NCI-H187 (cell line): Measurements from ENCODE around the gene RAD51B.

Experiments used
- DNase-seq, 2 experiments: peaks; one replicate each; lab custom pipeline; 2025; lab: John Stamatoyannopoulos, UW

Gene RAD51B

GRCh38 chr14:68704736-68705720 is 885.4 kb downstream of the RAD51B start:
- no peak for DNase-seq

GRCh38 chr14:68705741-68706283 is 886.2 kb downstream of the RAD51B start:
- DNase-seq, result no peak

DNA sequence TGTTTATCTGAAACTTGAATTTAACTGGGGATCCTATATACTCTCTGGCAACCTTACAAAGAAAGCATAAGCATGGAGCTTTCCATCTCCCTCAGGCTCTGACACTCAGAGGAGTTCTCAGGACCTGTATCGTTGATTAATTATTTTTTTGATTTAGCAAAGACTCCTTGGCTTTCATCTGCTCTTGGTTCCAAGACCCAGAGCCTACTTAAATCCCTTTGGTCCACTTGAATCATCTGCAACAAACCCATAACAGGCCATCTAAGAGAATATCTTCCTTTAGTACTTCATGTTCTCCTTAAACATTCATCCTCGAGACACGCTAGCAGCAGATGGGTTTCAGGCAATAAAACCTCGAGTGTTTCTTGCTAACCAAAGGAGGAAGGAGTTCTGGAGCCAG is 887.9 kb downstream of the RAD51B start:
- DNase-seq, result no peak

DNA sequence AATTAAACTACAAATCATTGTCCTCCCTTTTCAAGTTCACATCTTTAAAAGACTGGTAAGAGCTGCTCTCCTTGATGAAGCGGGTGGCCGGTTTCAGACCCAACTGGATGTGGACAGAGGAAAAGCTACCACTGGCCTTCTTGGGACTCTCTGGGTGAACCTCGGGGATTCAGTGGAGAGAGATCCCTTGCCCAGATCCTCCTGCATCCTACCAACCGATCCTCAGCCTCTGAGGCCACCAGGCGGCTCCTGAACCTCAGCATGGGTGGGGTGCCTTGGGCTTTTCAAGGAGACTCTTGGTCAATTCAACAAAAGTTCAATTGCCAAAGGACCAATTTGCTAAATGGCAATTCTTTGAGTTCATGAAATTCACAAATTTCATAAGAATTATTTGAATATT is 888.8 kb downstream of the RAD51B start:
- no peak for DNase-seq

- no peak for DNase-seq
Observed at GRCh38 chr14:68709007-68709406, 889.4 kb downstream of the RAD51B start.

DNA sequence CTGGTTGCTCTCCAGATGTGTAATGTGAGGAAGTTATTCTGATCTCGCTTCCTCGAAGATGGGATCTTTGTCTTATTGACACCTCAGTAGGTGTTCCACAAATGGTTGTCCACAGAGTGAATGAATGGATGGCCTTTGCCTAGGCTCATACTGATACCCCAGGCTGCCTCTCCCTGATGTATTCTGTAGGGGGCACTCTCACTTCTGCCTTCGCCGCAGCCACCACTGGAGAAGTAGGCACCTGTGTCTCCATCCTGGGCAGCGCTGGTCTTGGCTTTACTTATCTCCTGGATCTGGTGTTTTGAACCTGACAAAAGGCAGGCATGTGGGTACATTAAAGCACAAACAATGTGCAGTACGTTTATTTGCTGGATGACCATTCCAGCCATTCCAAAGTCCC is 891.2 kb downstream of the RAD51B start:
- DNase-seq, result no peak

GRCh38 chr14:68711561-68712309 is 892.2 kb downstream of the RAD51B start:
- no peak for DNase-seq

GRCh38 chr14:68712703-68713370 is 893.3 kb downstream of the RAD51B start:
- DNase-seq, result no peak

DNA sequence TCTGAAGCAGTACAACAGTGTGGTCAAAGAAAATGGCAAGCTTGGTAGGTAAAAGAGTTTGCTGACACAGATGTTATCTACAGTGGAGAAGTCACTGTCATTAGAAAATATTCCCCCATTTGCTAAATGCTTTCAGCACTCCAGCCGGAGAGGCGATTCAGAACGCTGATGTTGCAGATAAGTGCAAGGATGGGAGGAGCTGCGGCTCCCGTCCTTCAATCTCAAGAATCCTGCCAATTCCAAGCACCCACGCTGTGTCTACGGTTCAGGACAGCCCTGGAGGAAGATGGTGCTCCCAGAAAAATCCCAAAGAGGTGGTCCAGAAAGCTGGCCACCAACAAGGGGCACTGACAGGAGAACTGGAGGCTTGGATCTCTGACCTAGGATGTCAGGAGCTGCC is 894.2 kb downstream of the RAD51B start:
- DNase-seq, result no peak

GRCh38 chr14:68714991-68715924 is 895.7 kb downstream of the RAD51B start:
- no peak for DNase-seq

- no peak for DNase-seq
Observed at GRCh38 chr14:68716698-68717097, 897.1 kb downstream of the RAD51B start.

DNA sequence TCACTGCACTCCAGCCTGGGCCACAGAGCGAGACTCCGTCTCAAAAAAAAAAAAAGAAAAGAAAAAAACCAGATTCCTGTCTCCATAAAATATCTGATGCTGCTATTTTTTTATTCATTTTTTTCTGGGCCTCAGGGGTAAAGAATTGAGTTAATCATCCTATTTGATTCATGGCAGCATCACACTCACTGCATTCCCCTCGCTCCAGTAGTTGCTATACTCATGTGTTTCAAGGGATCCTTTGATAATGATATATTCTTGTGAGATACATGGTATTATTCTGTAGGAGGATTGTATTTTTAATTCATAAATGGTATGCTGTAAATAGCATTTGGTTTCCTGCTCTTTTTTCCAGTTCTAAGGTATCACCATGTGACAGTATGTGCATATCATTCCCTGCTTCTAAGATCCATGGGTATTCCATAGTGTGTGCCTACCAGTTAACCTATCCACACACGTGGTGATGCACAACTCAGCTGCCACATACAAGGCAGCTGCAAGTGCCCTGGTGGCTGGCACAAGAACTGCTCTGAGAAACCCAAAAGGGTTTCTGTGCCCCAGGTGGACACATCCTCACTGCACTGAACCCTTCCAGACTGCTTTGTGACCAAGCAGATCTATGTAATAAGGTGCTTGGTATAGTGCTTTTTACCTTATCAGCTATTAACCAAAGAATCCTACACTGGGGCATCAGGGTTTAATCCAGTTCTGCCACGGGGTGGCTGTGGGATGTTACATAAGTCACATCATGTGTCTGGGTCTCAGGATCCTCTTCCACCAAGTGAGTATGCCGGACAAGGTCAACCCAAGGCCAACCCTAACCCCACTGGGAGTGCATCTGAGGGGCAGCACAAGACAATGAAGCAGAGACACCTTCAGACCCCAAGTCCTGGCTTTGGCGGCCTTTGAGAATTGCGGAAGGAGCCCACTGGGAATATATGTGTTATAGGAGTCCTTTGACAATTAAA is 898.7 kb downstream of the RAD51B start:
- DNase-seq, result no peak

DNA sequence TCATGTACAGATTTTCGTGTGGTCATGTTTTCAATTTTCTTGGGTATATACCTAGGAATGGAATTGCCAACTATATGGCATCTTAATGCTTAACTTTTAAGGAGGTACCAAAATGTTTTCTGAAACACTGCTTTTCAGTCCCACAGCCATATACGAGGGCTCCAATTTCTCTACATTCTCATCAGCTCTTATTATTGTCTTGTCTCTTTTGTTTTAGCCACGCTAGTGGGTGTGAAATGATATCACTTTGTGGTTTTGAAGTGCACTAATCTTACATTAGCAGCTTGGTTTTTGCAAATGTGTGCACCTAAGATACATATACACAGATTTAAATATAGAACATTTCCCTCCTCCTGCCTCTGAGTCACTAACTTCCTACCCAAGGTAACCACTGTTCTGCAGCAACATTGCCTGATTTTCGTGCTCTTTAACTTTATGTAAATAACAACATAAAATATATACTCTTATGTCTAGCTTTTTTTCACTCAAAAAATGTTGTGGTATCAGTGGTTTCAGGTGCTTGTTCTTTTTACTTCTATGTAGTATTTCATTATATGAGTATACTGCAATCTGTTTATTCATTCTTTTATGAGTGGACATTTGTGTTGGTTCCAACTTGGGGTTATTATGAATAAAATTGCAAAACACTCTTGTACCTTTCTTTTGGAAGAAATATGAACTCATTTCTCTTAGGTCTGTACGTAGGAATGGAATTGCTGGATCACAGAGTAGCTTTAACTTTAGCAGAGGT is 900.2 kb downstream of the RAD51B start:
- DNase-seq, result no peak

DNA sequence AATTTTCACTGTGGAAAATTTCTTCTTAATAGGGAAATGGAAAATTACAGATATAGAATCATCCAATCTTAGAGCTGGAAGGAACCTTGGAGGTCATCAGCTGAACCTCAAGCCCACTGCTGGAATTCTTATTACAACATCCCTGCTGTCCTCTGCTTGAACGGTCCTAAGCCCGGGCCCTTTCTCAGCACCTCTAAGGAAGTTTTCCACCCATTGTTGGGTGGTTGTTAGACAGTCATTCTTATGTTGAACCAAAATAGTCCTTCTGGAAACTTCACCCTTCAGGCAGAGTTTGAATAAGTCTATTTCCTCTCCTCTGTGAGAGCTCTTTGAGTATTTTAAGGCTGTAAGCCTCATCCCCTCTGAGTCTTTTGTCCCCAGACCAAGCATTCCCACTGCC is 902.6 kb downstream of the RAD51B start:
- no peak for DNase-seq

DNA sequence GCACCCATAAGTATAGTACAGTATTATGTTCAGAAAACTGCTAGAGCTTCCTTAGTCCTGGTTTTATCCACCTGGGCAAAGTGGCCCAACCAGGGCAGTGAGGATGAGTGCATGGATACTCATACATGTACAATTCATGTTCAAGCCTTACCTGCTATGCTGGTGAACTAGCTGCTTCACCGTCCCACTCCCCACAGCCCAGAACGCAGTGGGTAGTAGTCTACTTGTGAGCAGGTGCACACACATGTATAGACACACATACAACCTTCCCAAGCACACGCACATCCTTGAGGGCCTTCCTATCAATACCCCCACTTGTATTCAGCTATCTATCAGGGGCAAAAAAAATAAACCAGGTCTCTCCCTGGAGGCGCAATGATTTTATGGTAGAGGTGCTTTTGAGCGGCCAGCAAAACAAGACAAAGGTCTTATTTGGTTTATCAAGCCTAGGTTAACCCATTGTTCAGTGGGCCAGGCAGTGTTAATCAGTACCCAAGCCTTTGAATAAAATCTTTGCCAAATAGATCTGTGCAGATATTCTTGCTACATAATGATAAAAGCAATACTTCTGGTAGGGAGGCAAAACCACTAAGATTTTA is 903.5 kb downstream of the RAD51B start:
- DNase-seq, result no peak

DNA sequence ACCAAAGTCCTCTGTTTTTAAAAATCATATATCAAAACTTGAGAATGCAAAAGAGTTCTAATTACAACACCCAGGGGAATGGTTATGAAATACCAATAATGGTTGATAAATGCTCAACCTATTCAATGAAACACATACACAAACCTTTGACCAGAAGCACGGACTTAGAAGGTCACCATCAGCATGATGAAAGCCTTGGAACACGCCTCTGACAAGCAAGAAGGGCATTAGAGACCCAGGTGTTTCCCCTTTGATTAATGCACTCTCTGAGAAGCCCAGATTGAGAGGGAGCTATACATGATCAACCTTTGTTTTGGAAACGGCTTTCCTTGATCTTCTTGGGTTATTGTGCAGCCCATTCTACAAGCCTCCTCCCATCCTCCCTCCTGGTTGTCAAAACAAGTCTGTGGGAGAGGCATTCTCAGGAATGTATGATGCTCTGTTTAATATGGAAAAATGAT is 904.3 kb downstream of the RAD51B start:
- DNase-seq, result no peak

- no peak for DNase-seq
Observed at GRCh38 chr14:68724914-68725313, 905.3 kb downstream of the RAD51B start.

DNA sequence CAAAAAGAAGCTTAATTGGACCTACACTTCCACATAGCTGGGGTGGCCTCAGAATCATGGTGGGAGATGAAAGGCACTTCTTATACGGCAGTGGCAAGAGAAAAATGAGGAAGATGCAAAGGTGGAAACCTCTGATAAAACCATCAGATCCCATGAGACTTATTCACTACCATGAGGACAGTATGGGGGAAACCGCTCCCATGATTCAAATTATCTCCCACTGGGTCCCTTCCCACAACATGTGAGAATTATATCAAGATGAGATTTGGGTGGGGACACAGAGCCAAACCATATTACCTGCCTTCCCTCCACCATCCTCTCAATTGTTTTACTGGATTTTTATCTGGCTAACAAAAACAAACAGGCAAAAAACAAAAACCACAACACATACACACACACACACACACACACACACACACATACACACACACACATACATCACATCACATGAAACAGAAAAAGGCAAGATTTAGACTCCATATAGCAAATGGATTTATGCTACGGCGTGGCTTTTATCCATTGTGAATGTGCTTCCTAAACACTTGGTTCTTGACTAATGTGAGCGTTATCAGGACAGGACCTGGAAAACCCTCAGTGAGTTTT is 906.6 kb downstream of the RAD51B start:
- DNase-seq, result no peak
